A673 (cell line): ENCODE results near the gene ADRA1B. TPM values are rescaled to one million over a fixed set of nuclear protein-coding genes. Genes with fewer than 3 reads are reported as not detected.

ENCODE experiments used
- BruUV-seq: library from RNA; stranded (reverse); fragments of 400-500 nt; replicated peaks from 2 replicates; lab custom pipeline; 2021; lab: Mats Ljungman, UMichigan
- CTCF ChIA-PET: fragments of 300-600 bp; sonication (Branson Sonifier 250); formaldehyde crosslinking; loops from one replicate; lab custom pipeline; 2022; ENCODE audit warnings: antibody characterized with exemption; lab: Charles Lee
- POLR2A ChIA-PET: fragments of 300-600 bp; sonication (Branson Sonifier 250); formaldehyde crosslinking; loops from one replicate; lab custom pipeline; 2022; ENCODE audit warnings: antibody characterized with exemption; ENCODE audit not compliant: low non-redundant PET; lab: Charles Lee
- DNase-seq: peaks from one replicate; pipeline ENCODE4 v3.0.0-alpha.2; 2015; ENCODE audit warnings: low spot score
- H3K27ac ChIP-seq: fragments of 200-600 bp; sonication (generic); 2 replicates; pipeline ENCODE4 v1.5.1; 2016; ENCODE audit warnings: mixed run types, low read depth, mild to moderate bottlenecking, mixed read lengths, antibody characterized with exemption, low read length; ENCODE audit not compliant: poor library complexity, severe bottlenecking
- H3K27me3 ChIP-seq: fragments of 200-600 bp; sonication (generic); replicated peaks from 2 replicates; pipeline ENCODE4 v1.6.1; 2017; ENCODE audit warnings: mixed run types, low read depth, mild to moderate bottlenecking, mixed read lengths, antibody characterized with exemption, low read length; ENCODE audit not compliant: insufficient read depth, poor library complexity
- H3K36me3 ChIP-seq: fragments of 200-600 bp; sonication (generic); 2 replicates; pipeline ENCODE4 v1.6.1; 2016; ENCODE audit warnings: mixed run types, mild to moderate bottlenecking, mixed read lengths, antibody characterized with exemption, low read length; ENCODE audit not compliant: insufficient read depth, poor library complexity, severe bottlenecking
- H3K4me1 ChIP-seq: fragments of 200-600 bp; sonication (generic); 2 replicates; pipeline ENCODE4 v1.6.1; 2017; ENCODE audit warnings: mixed run types, mild to moderate bottlenecking, mixed read lengths, antibody characterized with exemption, low read length; ENCODE audit not compliant: insufficient read depth, poor library complexity, severe bottlenecking
- H3K4me3 ChIP-seq: fragments of 200-600 bp; sonication (generic); 2 replicates; pipeline ENCODE4 v1.5.1; 2016; ENCODE audit warnings: low read depth, mixed run types, mild to moderate bottlenecking, mixed read lengths, low read length; ENCODE audit not compliant: poor library complexity, severe bottlenecking
- H3K9me3 ChIP-seq: fragments of 200-600 bp; sonication (generic); 2 replicates; pipeline ENCODE4 v1.6.1; 2016; ENCODE audit warnings: mixed run types, low read depth, mild to moderate bottlenecking, mixed read lengths, antibody characterized with exemption, low read length; ENCODE audit not compliant: poor library complexity, severe bottlenecking
- CTCF ChIP-seq: fragments of 300-800, 200-600 bp; sonication (generic); conservative IDR thresholded peaks from 2 replicates; pipeline ENCODE4 v1.5.1; 2017; ENCODE audit warnings: low read depth, mild to moderate bottlenecking, antibody characterized with exemption, low read length, moderate library complexity, mixed read lengths
- EZH2 ChIP-seq: fragments of 200-600 bp; sonication (generic); IDR thresholded peaks from 2 replicates; pipeline ENCODE4 v1.6.1; 2017; ENCODE audit warnings: borderline replicate concordance, low read depth, mild to moderate bottlenecking, mixed read lengths, antibody characterized with exemption, low read length; ENCODE audit not compliant: poor library complexity, severe bottlenecking
- intact Hi-C: fragments of 100-400 bp; cut with micrococcal nuclease; formaldehyde crosslinking; loops from one replicate; pipeline ENCODE4 v1.10.0; 2022; ENCODE audit not compliant: unreplicated experiment
- total RNA-seq: library from RNA; stranded (reverse); gene quantifications from 2 replicates; pipeline ENCODE4 v1.2.3, GENCODE V29; 2021

The ADRA1B gene
- total RNA-seq, 1 experiment from 2014 or later = not detected

DNA sequence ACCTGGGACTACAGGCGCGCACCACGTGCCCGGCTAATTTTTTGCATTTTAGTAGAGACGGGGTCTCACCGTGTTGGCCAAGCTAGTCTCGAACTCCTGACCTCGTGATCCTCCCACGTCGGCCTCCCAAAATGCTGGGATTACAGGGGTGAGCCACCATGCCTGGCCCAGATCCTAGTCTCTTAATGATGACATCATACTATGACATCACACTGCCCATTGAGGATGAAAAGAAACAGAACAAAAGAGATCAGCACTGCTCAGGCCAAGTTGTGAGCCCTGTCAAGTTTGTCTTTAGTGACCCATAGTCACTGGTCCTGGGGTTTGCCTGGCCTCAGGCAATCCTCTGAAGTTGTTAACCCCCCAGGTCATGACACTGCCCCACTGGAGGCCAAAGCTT, 21.3 kb downstream of the ADRA1B start:
- BruUV-seq = no TSS peak
- no peaks in the 10 kb centered on the region for H3K4me1 ChIP-seq
- no peak overlapping the region for H3K27ac ChIP-seq
- POLR2A ChIA-PET = no interaction called here
- no peaks in the 10 kb centered on the region for H3K9me3 ChIP-seq
- H3K4me3 ChIP-seq = no peak overlapping the region
- DNase-seq = no peak
- intact Hi-C loops = no loop called here
- H3K27me3 ChIP-seq = peaks cover 7% of the 10 kb centered on the region
- CTCF ChIA-PET = no interaction called here
- TF ChIP-seq EZH2 = no peak
- no peak for TF ChIP-seq CTCF
- H3K36me3 ChIP-seq = no peaks in the 10 kb centered on the region

DNA sequence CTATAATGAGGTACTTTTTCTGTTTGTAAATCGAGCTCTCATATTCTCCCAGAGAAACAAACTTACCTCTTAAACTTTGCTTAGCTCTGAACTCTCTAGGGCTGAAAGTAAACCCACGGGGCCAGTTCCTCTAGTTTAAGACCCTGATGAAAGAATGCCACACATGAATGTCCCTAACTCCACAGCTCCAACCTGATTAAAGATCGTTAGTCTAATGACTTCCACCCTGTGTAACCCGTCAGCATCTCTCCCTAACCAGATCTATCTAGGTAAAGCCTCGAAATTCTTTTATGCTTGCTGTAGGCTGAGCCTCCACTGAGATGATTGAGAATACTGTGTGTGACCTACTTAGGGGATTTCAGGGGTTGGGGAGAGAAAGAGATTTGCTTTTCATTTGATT, 27.0 kb downstream of the ADRA1B start:
- no peak overlapping the region for H3K27ac ChIP-seq
- no peaks in the 10 kb centered on the region for H3K4me1 ChIP-seq
- DNase-seq = no peak
- ChIA-PET POLR2A (interaction anchor here (0.5 kb wide), 1 partner anchor 19 kb away, joined by 6 read pairs; no protein-coding TSS in a partner anchor), CTCF (no interaction called here)
- intact Hi-C loops = no loop called here
- H3K9me3 ChIP-seq = no peaks in the 10 kb centered on the region
- H3K4me3 ChIP-seq = no peak overlapping the region
- BruUV-seq = no TSS peak
- H3K27me3 ChIP-seq = peaks cover 12% of the 10 kb centered on the region
- no peaks in the 10 kb centered on the region for H3K36me3 ChIP-seq
- TF ChIP-seq EZH2 = no peak

DNA sequence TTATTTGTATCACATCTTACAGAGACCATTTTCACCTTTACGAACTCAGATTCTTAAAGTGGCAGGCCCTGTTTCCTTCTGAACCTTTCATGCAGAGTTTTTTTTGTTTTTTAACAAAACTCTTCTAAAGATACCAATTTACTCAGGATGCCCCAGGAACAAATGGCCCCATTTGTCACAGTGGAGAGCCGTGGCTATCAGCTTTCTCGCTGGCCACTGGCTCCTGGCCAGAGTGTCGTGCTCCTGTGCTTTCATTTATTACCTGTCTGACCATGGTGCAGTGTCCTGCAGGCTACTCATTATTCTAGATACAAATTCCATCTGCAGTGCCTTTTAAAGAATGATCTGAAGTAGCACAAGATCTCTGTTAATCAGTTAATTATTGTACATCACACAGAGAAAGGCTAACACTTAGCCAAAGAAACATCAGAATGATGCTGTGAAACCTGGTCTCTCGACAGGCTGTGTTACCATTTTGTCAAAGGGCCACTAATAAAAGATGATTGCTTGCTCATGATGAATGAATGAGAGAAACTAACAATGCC, 27.8 kb downstream of the ADRA1B start:
- intact Hi-C loops = no loop called here
- Histone ChIP-seq H3K4me1 (no peaks in the 10 kb centered on the region), H3K4me3 (no peak overlapping the region), H3K9me3 (no peaks in the 10 kb centered on the region), H3K36me3 (no peaks in the 10 kb centered on the region), H3K27me3 (peaks cover 16% of the 10 kb centered on the region), H3K27ac (no peak overlapping the region)
- DNase-seq = no peak
- BruUV-seq = no TSS peak
- POLR2A ChIA-PET = no interaction called here
- CTCF ChIA-PET = no interaction called here
- TF ChIP-seq EZH2 (no peak), CTCF (no peak)

GRCh38 chr5:159945359-159945758, 29.1 kb downstream of the ADRA1B start:
- ChIA-PET POLR2A (no interaction called here), CTCF (no interaction called here)
- no peak overlapping the region for H3K27ac ChIP-seq
- H3K27me3 ChIP-seq = peaks cover 15% of the 10 kb centered on the region
- no TSS peak for BruUV-seq
- H3K4me3 ChIP-seq = no peak overlapping the region
- no peaks in the 10 kb centered on the region for H3K36me3 ChIP-seq
- DNase-seq = no peak
- H3K4me1 ChIP-seq = no peaks in the 10 kb centered on the region
- TF ChIP-seq CTCF (no peak), EZH2 (no peak)
- intact Hi-C loops = no loop called here
- no peaks in the 10 kb centered on the region for H3K9me3 ChIP-seq
